NCI-H2029 (cell line): ENCODE results near the gene FAM193B.
"Not testable (repeated sequence)": the region's sequence is repeated elsewhere in the genome, so short reads cannot be mapped to it uniquely, and the experiment has no call there.

Source experiments
- DNase-seq: peaks from one replicate; lab custom pipeline; 2025; lab: John Stamatoyannopoulos, UW

Gene FAM193B

DNA sequence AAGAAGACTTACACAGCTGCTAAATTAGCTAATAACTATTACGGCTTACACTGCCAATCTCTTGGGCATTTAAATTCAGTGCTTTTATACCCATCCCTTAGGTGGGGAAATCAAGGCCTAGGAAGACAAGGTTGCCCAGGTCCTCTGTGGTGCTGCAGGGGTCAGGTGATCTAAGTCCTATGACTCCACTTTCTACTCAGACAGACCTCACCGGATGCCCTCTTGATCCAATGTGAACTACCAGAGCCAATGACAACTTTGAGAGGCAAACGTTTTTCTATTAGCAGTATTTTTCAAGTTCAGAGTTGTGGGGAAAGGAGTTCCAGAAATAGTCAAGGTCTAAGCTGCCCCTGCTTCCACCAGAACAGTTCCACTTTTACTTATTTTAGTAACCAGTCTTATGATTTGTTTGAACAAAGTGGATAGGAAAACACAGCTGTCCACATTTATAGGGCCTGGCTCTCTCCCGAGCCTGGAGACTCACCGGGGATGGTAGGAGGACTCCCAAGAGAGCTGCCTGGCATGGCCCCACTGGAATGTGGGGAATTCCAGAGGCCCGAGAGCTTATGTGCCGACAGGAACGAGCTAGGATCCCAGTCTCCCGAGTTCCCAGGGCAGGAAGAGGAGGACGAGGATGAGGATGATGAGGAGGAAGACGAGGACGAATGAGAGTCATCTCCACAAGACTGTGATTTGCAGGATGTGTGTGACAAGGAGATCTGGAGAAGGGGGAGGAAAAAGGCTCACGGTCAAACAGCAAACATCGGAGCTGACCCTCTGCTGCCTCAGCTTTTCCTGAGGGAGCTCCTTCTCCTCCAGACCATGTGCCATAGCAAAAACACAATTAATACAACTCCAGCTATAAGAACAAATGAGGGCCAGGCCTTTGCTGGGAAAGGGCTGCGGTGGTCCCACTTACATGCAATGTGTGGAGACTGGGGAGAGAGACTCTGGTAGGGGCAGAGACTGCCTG is 16.7 kb downstream of the FAM193B start:
- DNase-seq = no peak

DNA sequence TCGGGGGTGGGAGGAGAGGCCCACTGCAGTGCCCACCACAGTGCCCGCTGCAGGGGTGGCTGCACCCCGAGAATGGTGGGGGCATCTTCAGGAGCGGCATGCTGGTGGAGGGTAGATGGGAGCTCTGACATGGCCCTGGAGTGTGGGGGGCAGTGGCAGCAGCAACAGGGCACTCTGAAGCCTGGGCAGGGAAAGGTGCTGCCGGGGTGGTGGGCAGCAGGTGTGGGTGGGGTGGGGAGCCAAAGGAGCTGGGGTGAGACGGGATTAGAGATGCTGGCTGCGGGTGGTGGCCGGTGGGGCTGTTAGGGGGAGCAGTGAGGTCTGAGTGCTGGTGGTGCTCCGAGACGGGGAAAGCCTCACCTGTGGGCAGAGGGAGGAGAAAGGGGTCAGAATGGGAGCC is 18.0 kb downstream of the FAM193B start:
- DNase-seq = no peak

DNA sequence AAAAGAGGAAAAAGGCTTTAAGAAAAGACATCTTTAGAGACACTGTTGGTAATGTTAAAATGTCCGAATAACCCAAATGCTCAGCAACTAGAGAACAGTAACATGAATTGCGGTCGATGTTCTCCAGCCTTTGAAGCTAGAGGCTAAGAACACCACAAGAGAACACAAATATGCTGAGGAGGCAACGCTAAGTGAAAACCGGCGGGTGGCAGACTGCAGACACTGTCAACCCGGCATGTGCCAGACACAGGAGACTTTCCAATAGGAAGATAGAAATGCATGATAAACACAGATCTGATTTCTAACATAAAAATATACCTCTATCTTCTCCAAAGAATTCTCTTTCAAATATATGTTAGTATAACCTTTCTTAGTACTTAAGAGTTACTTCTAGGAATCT is 19.2 kb downstream of the FAM193B start:
- no peak for DNase-seq

- DNase-seq = not testable (repeated sequence)
Measured at GRCh38 chr5:177534433-177534832, 19.9 kb downstream of the FAM193B start.

- no peak for DNase-seq
Measured at GRCh38 chr5:177531209-177531940, 23.0 kb downstream of the FAM193B start.

DNA sequence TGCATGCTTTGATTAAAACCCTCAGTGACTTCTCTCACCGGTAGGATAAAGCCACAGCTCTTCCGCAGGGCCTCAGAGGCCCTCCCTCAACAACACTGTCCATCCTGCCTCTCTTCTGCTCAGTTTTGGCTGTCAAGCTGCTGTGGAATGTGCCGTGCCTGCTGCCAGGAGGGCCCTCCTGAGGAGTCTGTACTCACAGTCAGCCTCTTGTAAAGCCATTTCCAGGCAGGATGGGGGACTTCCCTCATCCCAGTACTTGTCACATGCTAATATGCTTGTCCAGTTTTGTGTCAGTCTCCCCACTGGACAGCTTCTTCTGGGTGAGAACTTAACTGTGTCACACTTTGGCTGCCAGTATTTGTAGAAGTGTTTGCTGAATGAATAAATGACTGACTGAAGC is 23.7 kb downstream of the FAM193B start:
- DNase-seq = no peak

GRCh38 chr5:177529247-177530203 is 24.8 kb downstream of the FAM193B start:
- no peak for DNase-seq

- DNase-seq = no peak
Measured at GRCh38 chr5:177528631-177529030, 25.7 kb downstream of the FAM193B start.

GRCh38 chr5:177527595-177527994 is 26.8 kb downstream of the FAM193B start:
- no peak for DNase-seq

DNA sequence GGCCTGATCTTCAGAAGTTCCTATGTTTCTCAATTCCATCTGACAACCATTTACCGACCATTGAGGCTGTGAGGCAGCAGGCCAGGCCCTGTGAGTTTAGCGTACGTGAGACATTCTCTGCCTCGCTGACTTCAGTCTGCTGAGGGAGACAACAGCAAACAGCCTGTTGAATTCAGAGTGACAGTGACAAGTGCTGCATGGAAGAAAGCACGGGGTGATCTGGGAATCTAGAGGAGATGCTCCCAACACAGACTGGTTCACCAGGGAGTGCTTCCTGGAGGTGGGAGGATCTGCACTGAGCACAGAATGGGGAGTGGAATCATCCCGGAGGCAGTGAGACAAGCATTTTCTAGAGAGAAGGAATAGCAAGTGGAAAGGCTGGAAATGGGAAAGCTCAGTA is 27.6 kb downstream of the FAM193B start:
- DNase-seq = no peak

DNA sequence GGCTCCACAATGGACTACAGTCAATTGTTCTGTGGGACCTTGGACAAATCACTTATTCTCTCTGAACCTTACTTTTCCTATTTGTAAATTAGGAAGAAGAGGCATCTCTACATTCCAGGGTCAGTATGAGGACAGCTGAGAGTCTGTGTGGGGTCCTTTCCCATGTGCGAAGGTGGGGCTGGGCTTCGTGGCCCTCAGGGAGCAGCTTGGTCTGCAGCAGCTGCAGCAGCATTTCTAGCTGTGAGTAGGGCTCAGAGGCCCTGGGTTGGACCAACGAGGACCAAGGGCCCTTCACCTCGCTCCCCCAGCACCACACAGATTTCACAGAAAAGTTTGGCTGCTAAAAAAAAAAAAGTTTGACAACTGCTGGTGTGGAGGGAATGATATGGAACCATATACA is 28.2 kb downstream of the FAM193B start:
- no peak for DNase-seq

DNA sequence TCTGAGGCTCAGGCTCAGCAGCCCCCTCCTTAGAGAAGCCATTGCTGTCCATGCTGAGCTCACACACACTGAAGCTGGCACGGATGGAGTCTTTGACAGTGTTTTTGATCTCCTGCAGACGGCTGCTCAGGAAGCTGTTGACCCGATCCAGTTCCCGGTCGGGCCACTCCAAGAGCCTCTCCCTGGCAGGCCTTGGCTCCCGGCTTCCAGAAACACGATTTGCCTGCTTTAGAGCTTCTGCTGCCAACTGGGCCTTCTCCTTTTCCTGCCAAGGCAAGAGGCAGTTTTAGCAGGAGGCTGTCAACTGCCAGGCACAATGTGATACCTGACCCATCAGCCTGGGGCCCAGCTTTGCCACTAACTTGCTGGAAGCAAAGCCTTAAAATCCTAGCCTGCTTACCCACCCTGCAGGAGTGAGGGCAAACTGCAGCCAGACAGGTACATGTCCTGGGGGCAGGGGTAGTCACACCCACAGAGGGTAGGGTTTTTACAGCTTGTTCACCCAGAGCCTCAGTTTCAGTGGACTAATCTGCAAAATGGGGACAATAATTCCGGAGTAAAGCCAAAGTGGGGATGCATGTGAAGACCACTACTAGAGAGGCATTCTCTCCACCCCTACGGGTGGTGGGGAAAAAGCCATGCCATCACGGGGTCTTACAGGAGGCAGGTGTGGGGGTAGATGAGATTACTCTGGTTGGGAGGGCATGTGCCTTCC is 29.3 kb downstream of the FAM193B start:
- DNase-seq = no peak

DNA sequence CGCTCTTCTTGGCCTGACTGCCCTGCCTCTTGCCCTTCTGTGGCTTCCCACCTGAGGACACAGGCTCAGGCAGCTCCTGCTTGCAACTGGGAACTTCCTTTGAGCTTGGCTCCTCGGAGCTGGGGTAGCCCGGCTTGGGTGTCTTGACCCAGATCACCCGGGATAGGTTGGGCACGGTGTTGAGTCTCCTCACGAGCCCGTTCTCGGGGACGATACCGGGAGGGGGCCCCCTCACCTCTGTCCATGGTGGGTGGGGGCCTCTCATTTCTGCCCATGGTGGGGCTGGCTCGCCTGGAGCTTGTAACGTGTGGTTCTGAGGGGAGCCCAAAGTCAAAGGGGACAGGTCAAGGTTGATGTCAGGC is 29.8 kb downstream of the FAM193B start:
- no peak for DNase-seq

GRCh38 chr5:177523711-177524538 is 30.4 kb downstream of the FAM193B start:
- DNase-seq = no peak

GRCh38 chr5:177520916-177521513 is 33.3 kb downstream of the FAM193B start:
- DNase-seq = no peak

DNA sequence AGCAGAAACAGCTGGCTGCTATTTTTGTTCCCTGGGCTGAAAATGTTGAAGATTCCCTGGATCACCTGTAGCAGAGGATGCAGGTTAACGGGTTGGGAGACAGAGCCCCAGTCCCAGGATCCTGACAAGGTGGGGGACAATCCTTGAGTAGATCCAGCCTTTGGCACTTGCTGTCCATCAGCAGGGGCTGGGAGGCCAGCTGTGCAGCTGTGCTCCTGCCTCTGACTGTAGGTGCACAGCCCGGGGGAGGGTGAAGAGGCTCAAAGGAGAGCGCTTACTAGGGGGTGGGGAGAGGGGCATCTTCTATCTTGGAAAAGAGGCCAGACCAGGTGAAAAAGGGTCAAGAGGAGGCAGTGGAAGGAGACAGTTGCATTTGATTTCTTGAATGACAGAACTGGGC is 34.1 kb downstream of the FAM193B start:
- DNase-seq = no peak

DNA sequence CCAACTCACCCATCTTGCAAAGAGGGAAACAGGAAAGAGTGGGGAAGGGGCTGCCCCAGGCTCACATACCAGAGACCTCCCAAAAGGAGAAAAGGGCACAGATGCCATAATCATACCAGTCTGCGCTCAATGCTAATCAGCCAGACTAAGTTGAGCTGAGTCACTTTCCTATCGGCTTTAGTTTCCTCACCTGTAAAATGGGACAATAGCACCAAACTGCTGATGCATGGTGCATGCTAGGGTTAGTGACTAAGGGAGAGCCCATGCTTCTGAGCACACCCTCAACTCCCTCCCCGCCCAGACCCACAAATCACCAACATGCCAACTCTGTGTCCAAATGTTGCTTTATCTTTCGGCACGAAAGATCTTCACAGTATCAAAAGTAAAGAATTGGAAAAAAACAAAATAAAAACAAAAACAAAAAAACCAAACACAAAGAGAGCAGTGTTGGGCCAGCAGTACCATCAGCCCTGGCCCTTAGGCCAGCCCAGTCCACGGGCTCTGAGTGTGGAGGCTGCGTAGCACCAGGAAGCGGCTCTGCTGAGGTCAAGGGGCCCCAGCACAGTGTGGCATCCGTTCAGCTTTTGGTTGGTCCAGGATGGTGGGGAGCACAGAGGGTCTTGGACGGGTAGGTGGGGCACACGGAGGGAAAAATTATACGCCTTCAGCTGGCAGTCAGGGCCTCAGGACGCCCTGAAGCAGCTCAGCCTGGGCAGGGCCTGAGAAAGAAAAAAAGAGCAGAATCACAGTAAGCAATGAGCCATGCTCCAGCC is 34.7 kb downstream of the FAM193B start:
- no peak for DNase-seq

DNA sequence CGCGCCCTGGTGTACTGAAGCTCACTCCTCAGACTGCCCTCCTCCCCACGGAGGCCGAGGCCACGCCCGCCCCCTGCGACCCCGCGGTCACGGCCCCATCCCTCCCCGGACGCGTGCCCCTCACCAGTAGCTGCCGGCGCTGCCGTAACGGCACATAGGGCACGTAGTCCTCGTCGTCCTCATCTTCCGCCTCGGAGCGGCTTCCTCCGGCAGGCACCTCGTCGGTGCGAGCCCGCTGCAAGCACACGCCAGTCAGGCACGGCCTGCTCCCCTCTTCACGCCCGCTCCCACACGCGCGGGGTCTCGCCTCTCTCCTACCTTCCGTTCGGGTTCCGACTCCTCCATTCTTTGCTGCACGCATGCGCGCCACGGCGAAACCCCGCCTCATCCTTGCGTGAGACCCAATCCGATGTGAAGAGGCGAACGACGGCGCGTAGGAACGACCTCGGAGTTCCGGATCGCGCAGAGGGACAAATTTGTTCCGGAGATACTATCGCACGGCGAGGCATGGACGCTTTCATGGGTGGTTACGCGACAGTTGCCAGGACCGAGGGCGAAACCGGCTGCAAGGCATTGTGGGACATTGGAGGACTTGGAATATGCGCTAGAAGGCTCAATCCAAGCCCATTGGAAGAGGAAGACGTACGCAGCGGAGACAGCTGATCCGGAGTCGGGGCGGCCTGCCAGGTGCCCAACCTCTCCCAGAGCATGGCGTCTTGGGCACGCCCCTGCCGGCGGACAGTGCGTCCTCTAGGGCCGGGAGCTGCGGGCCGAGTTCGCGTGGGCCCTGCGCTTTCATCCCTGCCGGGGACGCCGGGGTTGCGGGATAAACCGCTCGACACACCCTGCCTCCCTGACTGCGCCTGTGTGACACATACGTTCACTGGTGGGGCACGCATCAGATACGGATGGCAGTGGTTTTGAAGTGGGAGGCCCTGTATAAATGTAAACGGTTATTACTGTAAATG is 37.5 kb downstream of the FAM193B start, which contains the start of gene DDX41:
Gene DDX41, minus strand, starts transcription at position 361 of the 968 bp plus-strand sequence. Its CDS starts 16 bp downstream, at position 345.
- DNase-seq = peak; percentile 97
